C4-2B (cell line): Measurements from ENCODE around the gene PPP2R5C.

Experiments used
- CTCF ChIP-seq: fragments of 450-650 bp; conservative IDR thresholded peaks from 2 replicates; pipeline ENCODE4 v1.5.1; 2017; ENCODE audit warnings: mild to moderate bottlenecking
- ZFX ChIP-seq: fragments of 450-650 bp; IDR thresholded peaks from 2 replicates; pipeline ENCODE4 v1.6.1; 2017

GRCh38 chr14:101736071-101736470 lies 25.4 kb upstream of the PPP2R5C start:
- TF ChIP-seq CTCF (no peak), ZFX (no peak)
